Measurements from ENCODE around the gene PRR29. TPM values are rescaled to one million over a fixed set of nuclear protein-coding genes. Genes with fewer than 3 reads are reported as not detected.

The PRR29 gene
- total and polyA plus RNA-seq, 2 donors (not counting 1 experiment from before 2014, with no cell fraction given): 0.03 TPM; not detected in 1

GRCh38 chr17:63987221-63988126 is 10.7 kb upstream of the PRR29 start:
- intact Hi-C loops (cut with micrococcal nuclease): no loop called here
- H3K27ac Mint-ChIP-seq: no peak overlapping the region

More at GRCh38 chr17:63987221-63988126, 10.7 kb upstream of the PRR29 start:
- ATAC-seq (ENCODE audit: low read depth): no peak
- Histone ChIP-seq H3K27me3 (replicated peaks in 1 of 4; ENCODE audit: control extremely low read depth in 1 of 4, control insufficient read depth in 3 of 4, insufficient read depth in 4 of 4, low read length in 3 of 4) (no peaks in the 10 kb centered on the region), H3K36me3 (replicated peaks in 1 of 2; ENCODE audit: control extremely low read depth in 1 of 2, control insufficient read depth in 1 of 2, extremely low read depth in 1 of 2, insufficient read depth in 2 of 2, low read length in 1 of 2) (no peaks in the 10 kb centered on the region), H3K4me1 (ENCODE audit: control insufficient read depth in 2 of 2, insufficient read depth in 2 of 2, low read length in 2 of 2) (peaks cover 21 to 30% of the 10 kb centered on the region in 2 donors), H3K9me3 (ENCODE audit: control extremely low read depth in 1 of 3, control insufficient read depth in 2 of 3, insufficient read depth in 1 of 3, low read length in 2 of 3) (peaks cover 0 to 13% (median 0%) of the 10 kb centered on the region in 3 donors), H2AFZ (ENCODE audit: insufficient read depth, low read depth, low read length, poor library complexity, severe bottlenecking) (no peak overlapping the region), H3K27ac (ENCODE audit: low read length in 2 of 2) (no peak overlapping the region), H3K9ac (ENCODE audit: low read length) (no peak overlapping the region), H3K4me2 (replicated peaks; ENCODE audit: low read depth, low read length, poor library complexity, severe bottlenecking) (no peak overlapping the region), H3K79me2 (ENCODE audit: control insufficient read depth, insufficient read depth, low read length) (no peaks in the 10 kb centered on the region), H4K20me1 (ENCODE audit: control insufficient read depth, insufficient read depth, low read length, poor library complexity, severe bottlenecking) (no peaks in the 10 kb centered on the region), H3K4me3 (ENCODE audit: control extremely low read depth in 1 of 5, extremely low read depth in 1 of 5, insufficient read depth in 1 of 5, low read depth in 2 of 5, low read length in 4 of 5) (no peak overlapping the region)
- no peak for DNase-seq
- TF ChIP-seq, protein P1, sequence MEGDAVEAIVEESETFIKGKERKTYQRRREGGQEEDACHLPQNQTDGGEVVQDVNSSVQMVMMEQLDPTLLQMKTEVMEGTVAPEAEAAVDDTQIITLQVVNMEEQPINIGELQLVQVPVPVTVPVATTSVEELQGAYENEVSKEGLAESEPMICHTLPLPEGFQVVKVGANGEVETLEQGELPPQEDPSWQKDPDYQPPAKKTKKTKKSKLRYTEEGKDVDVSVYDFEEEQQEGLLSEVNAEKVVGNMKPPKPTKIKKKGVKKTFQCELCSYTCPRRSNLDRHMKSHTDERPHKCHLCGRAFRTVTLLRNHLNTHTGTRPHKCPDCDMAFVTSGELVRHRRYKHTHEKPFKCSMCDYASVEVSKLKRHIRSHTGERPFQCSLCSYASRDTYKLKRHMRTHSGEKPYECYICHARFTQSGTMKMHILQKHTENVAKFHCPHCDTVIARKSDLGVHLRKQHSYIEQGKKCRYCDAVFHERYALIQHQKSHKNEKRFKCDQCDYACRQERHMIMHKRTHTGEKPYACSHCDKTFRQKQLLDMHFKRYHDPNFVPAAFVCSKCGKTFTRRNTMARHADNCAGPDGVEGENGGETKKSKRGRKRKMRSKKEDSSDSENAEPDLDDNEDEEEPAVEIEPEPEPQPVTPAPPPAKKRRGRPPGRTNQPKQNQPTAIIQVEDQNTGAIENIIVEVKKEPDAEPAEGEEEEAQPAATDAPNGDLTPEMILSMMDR (IDR thresholded peaks at IDR 0.05): no peak
- TF ChIP-seq EZH2 (IDR thresholded peaks at IDR 0.05; ENCODE audit: borderline replicate concordance, insufficient read depth, low read depth, low read length, poor library complexity, severe bottlenecking): no peak
- POLR2A ChIA-PET: interaction anchor here (1.8 kb wide), 1 partner anchor 68 kb away, joined by 4 read pairs; no protein-coding TSS in a partner anchor
- CTCF ChIA-PET: interaction anchor here (0.6 to 3.5 kb wide), 10 partner anchors 23 to 76 kb away, joined by 3 to 20 read pairs (median 4); partner anchors contain the start of genes CSHL1, GH1 and ICAM2
- Mint-ChIP-seq H3K9me3 (ENCODE audit: insufficient read depth) (peaks cover 4% of the 10 kb centered on the region), H3K27me3 (peaks cover 8% of the 10 kb centered on the region), H3K4me3 (no peak overlapping the region), H3K4me1 (peaks cover 38% of the 10 kb centered on the region)
- WGBS (ENCODE audit: insufficient coverage): 88% methylated on average over 17 of the region's 18 CpGs
